Activated naive CD4-positive, alpha-beta T cell treated with Interleukin-2 at 50 U/mL for 16 hours (primary cell): ENCODE measurements around the gene TAT.

ENCODE experiments used
- DNase-seq: peaks from one replicate; pipeline ENCODE4 v3.0.0-alpha.2; 2020

The TAT gene

GRCh38 chr16:71536752-71537499 lies 40.0 kb downstream of the TAT start:
- no peak for DNase-seq

GRCh38 chr16:71532366-71532765 lies 44.5 kb downstream of the TAT start:
- no peak for DNase-seq

GRCh38 chr16:71528863-71529262 lies 48.0 kb downstream of the TAT start:
- DNase-seq, result no peak

GRCh38 chr16:71528257-71528656 lies 48.6 kb downstream of the TAT start:
- no peak for DNase-seq

DNA sequence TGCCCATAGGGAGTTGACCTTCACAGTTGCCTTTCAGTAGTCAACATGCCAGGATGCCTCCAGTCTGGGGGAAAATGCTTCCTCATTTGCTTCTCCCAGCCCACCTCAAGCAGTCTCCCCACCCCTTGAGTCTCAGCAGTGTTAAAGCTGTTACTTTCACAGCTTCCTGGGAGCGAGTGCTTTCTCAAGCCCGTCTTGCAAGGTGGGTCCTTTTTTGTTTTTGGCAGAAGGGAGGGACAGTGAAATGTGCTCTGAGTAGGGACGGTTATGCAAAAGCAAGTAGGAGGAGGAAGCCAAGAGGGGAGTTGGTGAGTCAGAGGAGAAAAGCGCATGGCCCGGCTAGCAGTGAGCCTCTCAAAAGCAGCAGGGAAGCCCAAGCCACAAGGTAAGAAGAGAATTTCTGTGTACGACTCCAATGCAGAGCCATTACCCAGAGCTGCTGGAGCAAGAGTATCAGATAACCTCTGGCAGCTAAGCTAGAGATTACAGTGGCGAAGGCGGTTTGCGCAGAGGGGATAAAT lies 50.7 kb downstream of the TAT start, which contains the start of gene CHST4:
Gene CHST4, plus strand, starts transcription at position 316 of the 521 bp plus-strand sequence. CDS start 10,252 bp downstream, outside the sequence.
- no peak for DNase-seq

DNA sequence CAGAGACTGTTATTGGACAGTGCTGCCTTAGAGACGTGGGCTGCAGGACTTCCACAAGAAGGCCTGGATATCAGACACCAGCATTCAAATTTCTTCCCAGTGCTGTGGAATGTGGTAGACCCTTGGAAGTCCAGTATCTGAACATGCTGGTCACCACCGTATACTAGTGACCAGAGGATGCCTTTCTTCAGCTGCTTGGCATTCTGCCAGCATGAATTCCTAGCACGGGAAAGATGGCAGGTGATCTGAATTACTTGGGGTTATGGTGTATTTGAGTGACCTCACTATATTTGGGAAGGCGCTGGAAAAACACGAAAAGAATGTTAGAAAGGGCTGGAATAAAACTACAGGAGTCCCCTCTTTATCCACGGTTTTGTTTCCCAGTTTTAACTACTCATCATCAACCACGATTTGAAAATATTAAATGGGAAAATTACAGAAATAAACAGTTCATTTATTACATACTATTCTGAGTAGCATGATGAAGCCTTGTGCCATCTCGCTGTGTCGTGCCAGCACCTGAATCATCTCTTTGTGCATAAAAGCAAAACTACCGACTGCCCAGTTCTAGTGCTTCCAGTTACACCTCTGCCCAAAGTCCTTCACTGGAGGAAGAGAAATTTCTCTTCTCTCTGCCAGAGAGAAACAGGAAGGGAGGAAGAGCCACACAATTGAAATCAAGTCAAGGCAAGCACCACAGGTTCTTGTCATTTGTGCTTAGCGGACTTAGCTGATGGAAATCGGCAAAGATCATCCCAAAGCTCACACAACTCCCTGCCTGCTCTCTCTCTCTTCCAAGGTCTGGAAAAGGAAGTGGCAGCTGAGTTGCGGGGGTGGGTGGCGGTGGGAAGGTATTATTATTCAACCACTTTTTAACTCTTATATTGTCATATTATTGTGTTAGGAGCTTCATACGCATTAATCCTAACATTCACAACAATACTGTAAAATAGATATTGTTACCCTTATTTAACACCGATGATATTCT lies 52.0 kb downstream of the TAT start:
- DNase-seq, result no peak

GRCh38 chr16:71520550-71520949 lies 56.3 kb downstream of the TAT start:
- DNase-seq, result no peak
